OCI-LY1 (cell line): Measurements from ENCODE around the gene RFX8.

Experiments
- H2AFZ ChIP-seq: fragments of 200-600 bp; sonication (generic), shearing (Covaris generic); 2 replicates; pipeline ENCODE4 v1.6.0; 2014; ENCODE audit warnings: antibody characterized with exemption, mild to moderate bottlenecking, low read length
- H3F3A ChIP-seq: fragments of 200-600 bp; sonication (generic), shearing (Covaris generic); 2 replicates; pipeline ENCODE4 v1.6.0; 2014; ENCODE audit warnings: mild to moderate bottlenecking, antibody characterized with exemption, low read length, moderate library complexity; ENCODE audit not compliant: insufficient read depth
- H3K27ac ChIP-seq: fragments of 200-600 bp; sonication (generic); 2 replicates; pipeline ENCODE4 v1.5.1; 2014; ENCODE audit warnings: low read length, mixed run types, mild to moderate bottlenecking, low read depth; ENCODE audit not compliant: poor library complexity, severe bottlenecking
- H3K27me3 ChIP-seq: fragments of 200-600 bp; sonication (generic); 2 replicates; pipeline ENCODE4 v1.6.0; 2014; ENCODE audit warnings: antibody characterized with exemption, mild to moderate bottlenecking, low read length, moderate library complexity; ENCODE audit not compliant: insufficient read depth
- H3K36me3 ChIP-seq: fragments of 200-600 bp; sonication (generic); 2 replicates; pipeline ENCODE4 v1.6.1; 2014; ENCODE audit warnings: mild to moderate bottlenecking, antibody characterized with exemption, low read length, moderate library complexity, mixed read lengths; ENCODE audit not compliant: insufficient read depth
- H3K4me1 ChIP-seq: fragments of 200-600 bp; sonication (generic); 2 replicates; pipeline ENCODE4 v1.5.1; 2014; ENCODE audit warnings: mild to moderate bottlenecking, low read length, moderate library complexity; ENCODE audit not compliant: insufficient read depth, severe bottlenecking
- H3K4me2 ChIP-seq: fragments of 200-600 bp; sonication (generic), shearing (Covaris generic); 2 replicates; pipeline ENCODE4 v1.6.1; 2014; ENCODE audit warnings: low read length
- H3K4me3 ChIP-seq: fragments of 200-600 bp; sonication (generic); 2 replicates; pipeline ENCODE4 v1.5.1; 2014; ENCODE audit warnings: low read length, low read depth, mild to moderate bottlenecking, mixed read lengths; ENCODE audit not compliant: poor library complexity, severe bottlenecking
- H3K79me2 ChIP-seq: fragments of 200-600 bp; shearing (Covaris generic); 2 replicates; pipeline ENCODE4 v1.6.1; 2016; ENCODE audit warnings: mixed run types, low read length, mixed read lengths; ENCODE audit not compliant: insufficient read depth
- H3K9ac ChIP-seq: fragments of 200-600 bp; sonication (generic), shearing (Covaris generic); 2 replicates; pipeline ENCODE4 v1.6.1; 2014; ENCODE audit warnings: mild to moderate bottlenecking, low read length, mixed read lengths
- H3K9me2 ChIP-seq: fragments of 200-600 bp; sonication (generic), shearing (Covaris generic); 2 replicates; pipeline ENCODE4 v1.6.1; 2014; ENCODE audit warnings: low read depth, mild to moderate bottlenecking, low read length, mixed read lengths
- H3K9me3 ChIP-seq: fragments of 200-600 bp; shearing (Covaris generic); 2 replicates; pipeline ENCODE4 v1.6.1; 2014; ENCODE audit warnings: low read length, mixed read lengths
- H4K20me1 ChIP-seq: fragments of 200-600 bp; sonication (generic), shearing (Covaris generic); 2 replicates; pipeline ENCODE4 v1.6.0; 2016; ENCODE audit warnings: mild to moderate bottlenecking, low read length; ENCODE audit not compliant: insufficient read depth
- EZH2 ChIP-seq: fragments of 200-600 bp; sonication (generic), shearing (Covaris generic); IDR thresholded peaks from 2 replicates; pipeline ENCODE4 v1.8.0; 2017; ENCODE audit warnings: borderline replicate concordance, mixed run types, mild to moderate bottlenecking, antibody characterized with exemption, low read length, moderate library complexity, mixed read lengths
- TF ChIP-seq, protein P1 (sequence below): fragments of 200-600 bp; sonication (generic), shearing (Covaris generic); IDR thresholded peaks from 2 replicates; pipeline ENCODE4 v1.5.1; 2017; ENCODE audit warnings: mild to moderate bottlenecking, antibody characterized with exemption, low read length, moderate library complexity, mixed read lengths

Gene RFX8

DNA sequence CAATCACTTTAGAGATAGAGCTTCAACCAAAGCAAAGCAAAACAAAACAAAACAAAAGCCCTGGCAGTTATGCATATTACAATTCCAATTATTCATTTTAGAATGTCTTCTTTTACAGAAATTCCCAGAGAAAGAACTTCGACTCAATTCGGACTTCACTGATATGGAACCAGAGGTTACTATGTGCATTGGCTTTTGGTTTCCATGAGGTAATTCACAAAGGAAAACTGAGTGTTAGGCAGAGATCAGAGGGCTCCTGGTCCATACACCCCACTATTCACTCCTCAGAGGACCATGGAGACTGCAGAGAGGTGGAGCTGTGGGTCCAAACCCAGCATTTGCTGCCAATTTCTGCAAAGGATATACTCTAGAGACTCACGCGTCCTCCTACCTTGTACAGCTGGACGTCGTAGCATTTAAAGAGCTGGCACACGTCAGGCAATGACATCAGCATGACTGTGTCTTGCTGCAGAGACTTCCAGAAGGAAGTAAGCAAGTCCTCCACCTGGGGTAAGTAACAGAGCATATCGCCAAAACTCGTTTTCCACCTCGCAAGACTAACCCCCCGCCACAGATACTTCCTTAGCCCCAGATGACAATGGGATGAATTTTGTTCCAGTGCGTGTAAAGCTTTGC is 56.3 kb downstream of the RFX8 start:
- Histone ChIP-seq H3F3A (no peaks in the 10 kb centered on the region), H2AFZ (no peak overlapping the region), H3K27ac (no peak overlapping the region), H3K36me3 (no peaks in the 10 kb centered on the region), H3K9ac (no peak overlapping the region), H3K4me3 (no peak overlapping the region), H3K79me2 (no peaks in the 10 kb centered on the region), H3K9me3 (no peaks in the 10 kb centered on the region), H4K20me1 (no peaks in the 10 kb centered on the region), H3K4me1 (no peaks in the 10 kb centered on the region), H3K27me3 (0 out of 2 replicates have a peak, but pooled peaks cover 8% of the 10 kb centered on the region), H3K9me2 (no peaks in the 10 kb centered on the region), H3K4me2 (no peak overlapping the region)
- no peak for TF ChIP-seq EZH2
- TF ChIP-seq, protein P1, sequence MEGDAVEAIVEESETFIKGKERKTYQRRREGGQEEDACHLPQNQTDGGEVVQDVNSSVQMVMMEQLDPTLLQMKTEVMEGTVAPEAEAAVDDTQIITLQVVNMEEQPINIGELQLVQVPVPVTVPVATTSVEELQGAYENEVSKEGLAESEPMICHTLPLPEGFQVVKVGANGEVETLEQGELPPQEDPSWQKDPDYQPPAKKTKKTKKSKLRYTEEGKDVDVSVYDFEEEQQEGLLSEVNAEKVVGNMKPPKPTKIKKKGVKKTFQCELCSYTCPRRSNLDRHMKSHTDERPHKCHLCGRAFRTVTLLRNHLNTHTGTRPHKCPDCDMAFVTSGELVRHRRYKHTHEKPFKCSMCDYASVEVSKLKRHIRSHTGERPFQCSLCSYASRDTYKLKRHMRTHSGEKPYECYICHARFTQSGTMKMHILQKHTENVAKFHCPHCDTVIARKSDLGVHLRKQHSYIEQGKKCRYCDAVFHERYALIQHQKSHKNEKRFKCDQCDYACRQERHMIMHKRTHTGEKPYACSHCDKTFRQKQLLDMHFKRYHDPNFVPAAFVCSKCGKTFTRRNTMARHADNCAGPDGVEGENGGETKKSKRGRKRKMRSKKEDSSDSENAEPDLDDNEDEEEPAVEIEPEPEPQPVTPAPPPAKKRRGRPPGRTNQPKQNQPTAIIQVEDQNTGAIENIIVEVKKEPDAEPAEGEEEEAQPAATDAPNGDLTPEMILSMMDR = no peak

DNA sequence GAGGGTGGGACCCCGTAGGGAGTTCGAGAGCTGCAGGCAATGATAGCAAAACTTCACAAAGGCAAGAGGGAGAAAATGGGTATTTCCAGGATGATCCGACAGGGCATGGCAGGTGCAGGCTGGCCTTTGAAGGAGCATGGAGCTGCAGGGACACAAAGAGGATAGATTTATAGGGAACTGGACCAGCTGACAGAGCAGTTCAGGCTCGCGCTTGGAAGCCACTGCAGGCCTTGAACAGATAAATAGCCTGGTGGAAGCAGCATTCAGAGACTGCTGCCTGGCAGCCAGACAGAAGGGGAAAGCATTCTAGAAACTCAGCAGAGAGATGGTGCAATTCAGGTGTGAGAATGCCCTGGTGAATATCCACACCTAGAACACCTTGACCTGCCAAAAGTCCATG is 58.3 kb downstream of the RFX8 start:
- no peak overlapping the region for H3K4me2 ChIP-seq
- no peak overlapping the region for H3K27ac ChIP-seq
- H3K79me2 ChIP-seq = no peaks in the 10 kb centered on the region
- no peaks in the 10 kb centered on the region for H3K36me3 ChIP-seq
- H3F3A ChIP-seq = no peaks in the 10 kb centered on the region
- H3K4me3 ChIP-seq = no peak overlapping the region
- no peak overlapping the region for H2AFZ ChIP-seq
- H3K4me1 ChIP-seq = no peaks in the 10 kb centered on the region
- TF ChIP-seq, protein P1 = no peak
- TF ChIP-seq EZH2 = no peak
- H3K27me3 ChIP-seq = peaks cover 8% of the 10 kb centered on the region; the same call in 1 of the 2 replicates
- no peaks in the 10 kb centered on the region for H3K9me3 ChIP-seq
- H3K9ac ChIP-seq = no peak overlapping the region
- no peaks in the 10 kb centered on the region for H4K20me1 ChIP-seq
- H3K9me2 ChIP-seq = no peaks in the 10 kb centered on the region

DNA sequence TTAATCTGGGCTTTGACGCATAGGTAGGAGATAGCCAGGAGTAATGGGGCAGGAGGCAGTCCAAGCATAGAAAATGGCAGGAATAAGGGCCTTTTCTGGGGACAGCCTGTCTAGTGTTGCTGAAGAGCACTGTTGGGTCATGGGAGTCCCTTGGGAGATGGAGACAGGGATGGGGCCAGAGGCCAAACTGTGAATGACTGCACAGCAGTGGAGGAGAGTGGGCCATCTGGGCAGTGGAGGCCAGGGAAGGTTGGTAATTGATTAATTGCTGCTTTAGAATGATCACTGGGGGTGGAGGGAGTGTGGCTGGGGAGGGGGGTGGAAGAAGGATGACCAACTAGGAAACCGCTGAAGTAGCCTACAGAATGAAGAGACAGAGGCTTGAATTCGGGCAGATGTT is 59.0 kb downstream of the RFX8 start:
- no peak overlapping the region for H3K4me2 ChIP-seq
- TF ChIP-seq EZH2 = no peak
- TF ChIP-seq, protein P1 = no peak
- H3K9me2 ChIP-seq = no peaks in the 10 kb centered on the region
- H3K9ac ChIP-seq = no peak overlapping the region
- H3K9me3 ChIP-seq = no peaks in the 10 kb centered on the region
- H2AFZ ChIP-seq = no peak overlapping the region
- H3K27ac ChIP-seq = no peak overlapping the region
- H3K36me3 ChIP-seq = no peaks in the 10 kb centered on the region
- no peaks in the 10 kb centered on the region for H3K79me2 ChIP-seq
- H3K4me1 ChIP-seq = no peaks in the 10 kb centered on the region
- H3K27me3 ChIP-seq = peaks cover 8% of the 10 kb centered on the region; the same call in 1 of the 2 replicates
- no peaks in the 10 kb centered on the region for H3F3A ChIP-seq
- H3K4me3 ChIP-seq = no peak overlapping the region
- no peaks in the 10 kb centered on the region for H4K20me1 ChIP-seq
